RWPE1 (cell line): ENCODE measurements around the gene MT1E.

Experiments
- CTCF ChIA-PET: fragments of 350-600 bp; sonication (Branson Sonifier 250); formaldehyde crosslinking; extraction: SDS; loops from one replicate; lab custom pipeline; 2021; lab: Yijun Ruan, JAX
- POLR2A ChIA-PET: fragments of 400-600 bp; formaldehyde crosslinking; extraction: SDS; loops from one replicate; lab custom pipeline; 2020; ENCODE audit warnings: antibody characterized with exemption; ENCODE audit not compliant: low non-redundant PET; lab: Yijun Ruan, JAX
- DNase-seq: peaks from one replicate; pipeline ENCODE4 v3.0.0; 2012; ENCODE audit warnings: low spot score
- H3K27ac ChIP-seq: fragments of 450-650 bp; 2 replicates; pipeline ENCODE4 v1.5.1; 2017
- TF ChIP-seq, protein P1 (sequence below): fragments of 450-650 bp; conservative IDR thresholded peaks from 2 replicates; pipeline ENCODE4 v1.5.1; 2017; ENCODE audit warnings: low read depth, mild to moderate bottlenecking

The MT1E gene

GRCh38 chr16:56608876-56609462 lies 16.6 kb upstream of the MT1E start:
- CTCF ChIA-PET = no interaction called here
- TF ChIP-seq, protein P1, sequence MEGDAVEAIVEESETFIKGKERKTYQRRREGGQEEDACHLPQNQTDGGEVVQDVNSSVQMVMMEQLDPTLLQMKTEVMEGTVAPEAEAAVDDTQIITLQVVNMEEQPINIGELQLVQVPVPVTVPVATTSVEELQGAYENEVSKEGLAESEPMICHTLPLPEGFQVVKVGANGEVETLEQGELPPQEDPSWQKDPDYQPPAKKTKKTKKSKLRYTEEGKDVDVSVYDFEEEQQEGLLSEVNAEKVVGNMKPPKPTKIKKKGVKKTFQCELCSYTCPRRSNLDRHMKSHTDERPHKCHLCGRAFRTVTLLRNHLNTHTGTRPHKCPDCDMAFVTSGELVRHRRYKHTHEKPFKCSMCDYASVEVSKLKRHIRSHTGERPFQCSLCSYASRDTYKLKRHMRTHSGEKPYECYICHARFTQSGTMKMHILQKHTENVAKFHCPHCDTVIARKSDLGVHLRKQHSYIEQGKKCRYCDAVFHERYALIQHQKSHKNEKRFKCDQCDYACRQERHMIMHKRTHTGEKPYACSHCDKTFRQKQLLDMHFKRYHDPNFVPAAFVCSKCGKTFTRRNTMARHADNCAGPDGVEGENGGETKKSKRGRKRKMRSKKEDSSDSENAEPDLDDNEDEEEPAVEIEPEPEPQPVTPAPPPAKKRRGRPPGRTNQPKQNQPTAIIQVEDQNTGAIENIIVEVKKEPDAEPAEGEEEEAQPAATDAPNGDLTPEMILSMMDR = no peak
- peak overlapping the region; percentile 100 for H3K27ac ChIP-seq
- no peak for DNase-seq
- POLR2A ChIA-PET = interaction anchor here (0.7 to 1.5 kb wide), 2 partner anchors 8 to 76 kb away, joined by 3 to 4 read pairs; no protein-coding TSS in a partner anchor

- ChIA-PET CTCF (interaction anchor here (0.5 to 0.7 kb wide), 2 partner anchors 14 to 93 kb away, joined by 3 read pairs; no protein-coding TSS in a partner anchor), POLR2A (interaction anchor here (1.5 kb wide), 1 partner anchor 75 kb away, joined by 4 read pairs; no protein-coding TSS in a partner anchor)
- peak; percentile 78 for DNase-seq
- TF ChIP-seq, protein P1 = no peak
- H3K27ac ChIP-seq = peak overlapping the region; percentile 100
Observed at GRCh38 chr16:56609463-56609921, 16.1 kb upstream of the MT1E start.

GRCh38 chr16:56610017-56610608 lies 15.5 kb upstream of the MT1E start:
- CTCF ChIA-PET = interaction anchor here (0.5 to 0.7 kb wide), 2 partner anchors 14 to 92 kb away, joined by 3 read pairs; no protein-coding TSS in a partner anchor
- peak; percentile 70 for DNase-seq
- TF ChIP-seq, protein P1 = no peak
- peak overlapping the region; percentile 100 for H3K27ac ChIP-seq
- POLR2A ChIA-PET = interaction anchor here (2.4 kb wide), 1 partner anchor 16 kb away, joined by 14 read pairs; the partner anchor contains the start of gene MT1E

- no peak for DNase-seq
- POLR2A ChIA-PET = interaction anchor here (2.4 kb wide), 1 partner anchor 15 kb away, joined by 14 read pairs; the partner anchor contains the start of gene MT1E
- CTCF ChIA-PET = no interaction called here
Observed at GRCh38 chr16:56610609-56611111, 14.9 kb upstream of the MT1E start.

DNA sequence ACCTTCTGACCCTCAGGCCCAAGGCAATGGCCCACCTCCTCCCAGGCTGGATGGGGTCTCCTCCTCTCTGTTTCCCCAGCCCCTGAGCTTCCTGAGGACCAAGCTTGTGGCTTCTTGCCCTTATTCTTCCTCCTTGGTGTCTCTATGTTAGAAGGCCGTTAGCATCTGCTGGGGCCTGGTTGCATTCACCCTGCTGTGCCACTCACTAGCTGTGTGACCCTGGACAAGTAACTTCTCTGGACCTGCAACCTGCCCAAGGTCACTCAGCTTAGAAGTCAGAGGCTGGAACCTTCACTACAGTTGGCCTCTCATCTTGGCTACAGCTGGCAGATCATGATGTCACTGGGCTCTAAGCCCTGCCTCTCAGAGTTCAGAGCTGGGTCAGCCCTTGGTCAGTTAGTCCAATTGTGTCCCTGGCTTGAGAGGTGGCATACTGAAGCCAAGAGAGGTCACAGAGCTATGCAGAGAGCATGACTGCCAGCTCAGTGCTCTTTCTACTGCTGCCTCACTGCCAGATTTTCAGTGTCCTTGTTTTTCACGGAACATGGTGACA lies 14.2 kb upstream of the MT1E start:
- ChIA-PET POLR2A (interaction anchor here (2.4 kb wide), 1 partner anchor 15 kb away, joined by 14 read pairs; the partner anchor contains the start of gene MT1E), CTCF (interaction anchor here (0.6 kb wide), 1 partner anchor 89 kb away, joined by 3 read pairs; no protein-coding TSS in a partner anchor)
- peak overlapping the region; percentile 100 for H3K27ac ChIP-seq
- no peak for DNase-seq
- TF ChIP-seq, protein P1 = no peak

More at GRCh38 chr16:56610609-56611111, 14.9 kb upstream of the MT1E start:
- TF ChIP-seq, protein P1 = no peak
- H3K27ac ChIP-seq = peak overlapping the region; percentile 100

DNA sequence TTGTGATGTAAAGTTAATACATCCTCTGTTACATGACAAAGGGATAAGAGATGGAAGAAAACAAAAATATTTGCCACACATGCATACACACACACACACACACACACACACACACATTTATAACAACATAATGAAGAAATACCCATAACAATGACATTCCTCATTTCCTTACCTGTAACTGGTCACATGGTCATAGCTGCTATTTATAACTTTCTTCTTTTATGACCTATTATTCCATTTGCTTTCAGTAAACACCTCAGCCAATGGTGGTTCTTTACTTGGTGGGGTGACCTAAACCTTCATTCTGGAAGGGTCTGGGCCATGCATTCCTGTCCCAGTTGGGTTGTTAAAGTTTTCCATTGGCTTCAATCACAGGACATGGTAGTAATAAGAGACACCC lies 11.9 kb upstream of the MT1E start:
- TF ChIP-seq, protein P1 = no peak
- CTCF ChIA-PET = no interaction called here
- H3K27ac ChIP-seq = no peak overlapping the region
- DNase-seq = no peak
- POLR2A ChIA-PET = no interaction called here
